Stimulated activated naive CD8-positive, alpha-beta T cell treated with anti-CD3 and anti-CD28 coated beads, Interleukin-15, Interleukin-2, amounts not matched to agents 100 U/mL and 50 U/mL, for 24 hours (primary cell): ENCODE measurements around the gene ACTMAP.
A peak's percentile ranks its signal among the peaks of the same experiment; 100 is the strongest.

Experiments
- ATAC-seq: fragments of 150-1000 bp; cut with Tn5 transposase; one replicate; pipeline ENCODE4 v1.10.0; 2021
- DNase-seq: peaks from one replicate; pipeline ENCODE4 v3.0.0; 2021

Gene ACTMAP

GRCh38 chr19:40693896-40694295, 56.4 kb downstream of the ACTMAP start:
- DNase-seq (no peak), ATAC-seq (no peak)

- ATAC-seq = no peak
These were observed 57.0 kb downstream of the ACTMAP start for GRCh38 chr19:40693150-40693788.

GRCh38 chr19:40692212-40692551, 58.1 kb downstream of the ACTMAP start:
- DNase-seq (no peak), ATAC-seq (no peak)

More at GRCh38 chr19:40693150-40693788, 57.0 kb downstream of the ACTMAP start:
- no peak for DNase-seq

GRCh38 chr19:40691421-40692211, 58.7 kb downstream of the ACTMAP start:
- ATAC-seq = no peak
- peak; percentile 34 for DNase-seq
